WTC11 (cell line): ENCODE data around the gene SLC44A1. TPM values are rescaled to one million over a fixed set of nuclear protein-coding genes. Genes with fewer than 3 reads are reported as not detected.

Experiments
- ATAC-seq: fragments of 200-7000 bp; cut with Tn5 transposase; 2 replicates; pipeline ENCODE4 v1.10.0; 2021; ENCODE audit warnings: mild to moderate bottlenecking, moderate library complexity
- CTCF ChIA-PET: fragments of 300-600 bp; sonication (Branson Sonifier 250); formaldehyde crosslinking; loops from one replicate; lab custom pipeline; 2021; ENCODE audit warnings: antibody characterized with exemption; lab: Charles Lee
- POLR2A ChIA-PET: fragments of 350-600 bp; sonication (Branson Sonifier 250); formaldehyde crosslinking; loops from one replicate; lab custom pipeline; 2021; ENCODE audit warnings: antibody characterized with exemption; lab: Charles Lee
- DNase-seq: peaks from one replicate; pipeline ENCODE4 v3.0.0; 2021; ENCODE audit warnings: low spot score
- H3K27ac Mint-ChIP-seq: 2 replicates; pipeline ENCODE4 v1.8.0; 2021; ENCODE audit warnings: mixed read lengths
- H3K27me3 Mint-ChIP-seq: 2 replicates; pipeline ENCODE4 v1.8.0; 2021; ENCODE audit warnings: low read depth, mild to moderate bottlenecking, moderate library complexity, mixed read lengths
- H3K36me3 Mint-ChIP-seq: 2 replicates; pipeline ENCODE4 v1.8.0; 2021; ENCODE audit warnings: mixed read lengths
- H3K4me1 Mint-ChIP-seq: 2 replicates; pipeline ENCODE4 v1.8.0; 2022; ENCODE audit warnings: mixed read lengths
- H3K4me3 Mint-ChIP-seq: 2 replicates; pipeline ENCODE4 v1.8.0; 2021; ENCODE audit warnings: mild to moderate bottlenecking, moderate library complexity, mixed read lengths
- H3K9me3 Mint-ChIP-seq: 2 replicates; pipeline ENCODE4 v1.8.0; 2021; ENCODE audit warnings: mixed read lengths
- E2F5 ChIP-seq: sonication (generic); formaldehyde crosslinking; IDR thresholded peaks from 2 replicates; pipeline ENCODE4 v1.8.1; 2022; ENCODE audit warnings: mild to moderate bottlenecking, moderate library complexity, missing genetic modification reagents
- FOXK1 ChIP-seq: sonication (generic); formaldehyde crosslinking; IDR thresholded peaks from 2 replicates; pipeline ENCODE4 v1.8.0; 2022; ENCODE audit warnings: mild to moderate bottlenecking, moderate library complexity, missing genetic modification reagents
- KAT7 ChIP-seq: sonication (generic); formaldehyde crosslinking; IDR thresholded peaks from 2 replicates; pipeline ENCODE4 v1.8.1; 2023; ENCODE audit warnings: missing genetic modification reagents, mild to moderate bottlenecking, borderline replicate concordance
- MAX ChIP-seq: sonication (generic); formaldehyde crosslinking; IDR thresholded peaks from 2 replicates; pipeline ENCODE4 v1.8.0; 2022; ENCODE audit warnings: mild to moderate bottlenecking, missing genetic modification reagents
- NFE2L1 ChIP-seq: sonication (generic); formaldehyde crosslinking; IDR thresholded peaks from 2 replicates; pipeline ENCODE4 v1.8.1; 2023; ENCODE audit warnings: missing genetic modification reagents
- NR2C2 ChIP-seq: sonication (generic); formaldehyde crosslinking; IDR thresholded peaks from 2 replicates; pipeline ENCODE4 v1.8.0; 2022; ENCODE audit warnings: mild to moderate bottlenecking, missing genetic modification reagents
- PRDM15 ChIP-seq: sonication (generic); formaldehyde crosslinking; IDR thresholded peaks from 2 replicates; pipeline ENCODE4 v1.8.0; 2022; ENCODE audit warnings: missing genetic modification reagents
- RELA ChIP-seq: sonication (generic); formaldehyde crosslinking; IDR thresholded peaks from 2 replicates; pipeline ENCODE4 v1.8.1; 2022; ENCODE audit warnings: missing genetic modification reagents, mild to moderate bottlenecking, borderline replicate concordance
- ZMAT4 ChIP-seq: fragments of 250-450 bp; sonication (Bioruptor Pico); IDR thresholded peaks from 2 replicates; pipeline ENCODE4 v1.9.0; 2021; ENCODE audit warnings: mild to moderate bottlenecking
- ZNF138 ChIP-seq: sonication (generic); formaldehyde crosslinking; conservative IDR thresholded peaks from 2 replicates; pipeline ENCODE4 v1.8.1; 2022; ENCODE audit warnings: mild to moderate bottlenecking, moderate library complexity, missing genetic modification reagents
- ZSCAN18 ChIP-seq: fragments of 250-450 bp; sonication (Bioruptor Pico); IDR thresholded peaks from 2 replicates; pipeline ENCODE4 v2.1.2; 2022; ENCODE audit warnings: mild to moderate bottlenecking, moderate library complexity
- total RNA-seq: library from RNA; stranded (reverse); gene quantifications from 3 replicates; pipeline ENCODE4 v1.2.3, GENCODE V29; 2021
- TF ChIP-seq, protein P1 (sequence below): sonication (generic); formaldehyde crosslinking; IDR thresholded peaks from 2 replicates; pipeline ENCODE4 v1.8.1; 2023; ENCODE audit warnings: mild to moderate bottlenecking, missing genetic modification reagents
- TF ChIP-seq, protein P2 (sequence below): sonication (generic); formaldehyde crosslinking; IDR thresholded peaks from 2 replicates; pipeline ENCODE4 v1.8.1; 2023; ENCODE audit warnings: mild to moderate bottlenecking, missing genetic modification reagents, borderline replicate concordance
- TF ChIP-seq, protein P3 (sequence below): sonication (generic); formaldehyde crosslinking; conservative IDR thresholded peaks from 2 replicates; pipeline ENCODE4 v1.8.1; 2022; ENCODE audit warnings: mild to moderate bottlenecking, missing genetic modification reagents
- TF ChIP-seq, protein P4 (sequence below): sonication (generic); formaldehyde crosslinking; IDR thresholded peaks from 2 replicates; pipeline ENCODE4 v1.8.1; 2022; ENCODE audit warnings: missing genetic modification reagents, borderline replicate concordance

The SLC44A1 gene
- total RNA-seq, 1 experiment from 2014 or later = 48.9 TPM

- TF ChIP-seq, protein P1, sequence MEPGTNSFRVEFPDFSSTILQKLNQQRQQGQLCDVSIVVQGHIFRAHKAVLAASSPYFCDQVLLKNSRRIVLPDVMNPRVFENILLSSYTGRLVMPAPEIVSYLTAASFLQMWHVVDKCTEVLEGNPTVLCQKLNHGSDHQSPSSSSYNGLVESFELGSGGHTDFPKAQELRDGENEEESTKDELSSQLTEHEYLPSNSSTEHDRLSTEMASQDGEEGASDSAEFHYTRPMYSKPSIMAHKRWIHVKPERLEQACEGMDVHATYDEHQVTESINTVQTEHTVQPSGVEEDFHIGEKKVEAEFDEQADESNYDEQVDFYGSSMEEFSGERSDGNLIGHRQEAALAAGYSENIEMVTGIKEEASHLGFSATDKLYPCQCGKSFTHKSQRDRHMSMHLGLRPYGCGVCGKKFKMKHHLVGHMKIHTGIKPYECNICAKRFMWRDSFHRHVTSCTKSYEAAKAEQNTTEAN (CRISPR knock-in tag) = no peak
- TF ChIP-seq MAX = no peak
- no peak for TF ChIP-seq RELA
- no peak for TF ChIP-seq E2F5 (CRISPR knock-in tag)
- TF ChIP-seq, protein P2, sequence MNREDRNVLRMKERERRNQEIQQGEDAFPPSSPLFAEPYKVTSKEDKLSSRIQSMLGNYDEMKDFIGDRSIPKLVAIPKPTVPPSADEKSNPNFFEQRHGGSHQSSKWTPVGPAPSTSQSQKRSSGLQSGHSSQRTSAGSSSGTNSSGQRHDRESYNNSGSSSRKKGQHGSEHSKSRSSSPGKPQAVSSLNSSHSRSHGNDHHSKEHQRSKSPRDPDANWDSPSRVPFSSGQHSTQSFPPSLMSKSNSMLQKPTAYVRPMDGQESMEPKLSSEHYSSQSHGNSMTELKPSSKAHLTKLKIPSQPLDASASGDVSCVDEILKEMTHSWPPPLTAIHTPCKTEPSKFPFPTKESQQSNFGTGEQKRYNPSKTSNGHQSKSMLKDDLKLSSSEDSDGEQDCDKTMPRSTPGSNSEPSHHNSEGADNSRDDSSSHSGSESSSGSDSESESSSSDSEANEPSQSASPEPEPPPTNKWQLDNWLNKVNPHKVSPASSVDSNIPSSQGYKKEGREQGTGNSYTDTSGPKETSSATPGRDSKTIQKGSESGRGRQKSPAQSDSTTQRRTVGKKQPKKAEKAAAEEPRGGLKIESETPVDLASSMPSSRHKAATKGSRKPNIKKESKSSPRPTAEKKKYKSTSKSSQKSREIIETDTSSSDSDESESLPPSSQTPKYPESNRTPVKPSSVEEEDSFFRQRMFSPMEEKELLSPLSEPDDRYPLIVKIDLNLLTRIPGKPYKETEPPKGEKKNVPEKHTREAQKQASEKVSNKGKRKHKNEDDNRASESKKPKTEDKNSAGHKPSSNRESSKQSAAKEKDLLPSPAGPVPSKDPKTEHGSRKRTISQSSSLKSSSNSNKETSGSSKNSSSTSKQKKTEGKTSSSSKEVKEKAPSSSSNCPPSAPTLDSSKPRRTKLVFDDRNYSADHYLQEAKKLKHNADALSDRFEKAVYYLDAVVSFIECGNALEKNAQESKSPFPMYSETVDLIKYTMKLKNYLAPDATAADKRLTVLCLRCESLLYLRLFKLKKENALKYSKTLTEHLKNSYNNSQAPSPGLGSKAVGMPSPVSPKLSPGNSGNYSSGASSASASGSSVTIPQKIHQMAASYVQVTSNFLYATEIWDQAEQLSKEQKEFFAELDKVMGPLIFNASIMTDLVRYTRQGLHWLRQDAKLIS (CRISPR knock-in tag) = no peak
- no peak for TF ChIP-seq PRDM15 (CRISPR knock-in tag)
- TF ChIP-seq NR2C2 (CRISPR knock-in tag) = no peak
- no peak for TF ChIP-seq ZSCAN18 (CRISPR knock-in tag)
Measured at GRCh38 chr9:105195259-105195658, 49.2 kb upstream of the SLC44A1 start (continued).

DNA sequence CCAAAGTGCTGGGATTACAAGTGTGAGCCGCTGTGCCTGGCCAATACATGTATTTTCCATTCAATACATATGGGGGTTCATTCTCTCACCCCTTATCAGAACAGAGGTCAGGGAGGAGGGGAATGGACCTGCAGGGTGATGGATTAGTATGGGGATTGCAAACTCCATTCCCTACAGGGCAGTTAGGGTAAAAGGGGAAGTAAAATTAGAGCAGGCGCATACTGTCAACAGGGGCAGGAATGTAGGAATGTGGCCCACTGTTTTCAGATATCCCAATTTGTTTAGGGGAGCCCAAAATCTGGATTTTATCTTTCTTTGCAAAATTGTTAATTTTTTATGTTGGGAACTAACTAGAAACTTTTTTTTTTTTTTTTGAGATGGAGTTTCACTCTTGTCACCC is 46.4 kb upstream of the SLC44A1 start:
- no peak for DNase-seq
- ATAC-seq = peak; percentile 69
- H3K27ac Mint-ChIP-seq = no peak overlapping the region
- H3K4me3 Mint-ChIP-seq = no peak overlapping the region
- ChIA-PET CTCF (no interaction called here), POLR2A (interaction anchor here (0.7 to 1.0 kb wide), 2 partner anchors 47 to 99 kb away, joined by 5 read pairs; partner anchors contain the start of gene SLC44A1)
- H3K27me3 Mint-ChIP-seq = no peaks in the 10 kb centered on the region
- H3K4me1 Mint-ChIP-seq = peaks cover 3% of the 10 kb centered on the region; the same call in 1 of the 2 replicates
- TF ChIP-seq, protein P3, sequence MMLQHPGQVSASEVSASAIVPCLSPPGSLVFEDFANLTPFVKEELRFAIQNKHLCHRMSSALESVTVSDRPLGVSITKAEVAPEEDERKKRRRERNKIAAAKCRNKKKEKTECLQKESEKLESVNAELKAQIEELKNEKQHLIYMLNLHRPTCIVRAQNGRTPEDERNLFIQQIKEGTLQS (CRISPR knock-in tag) = no peak
- TF ChIP-seq KAT7 (CRISPR knock-in tag) (no peak), ZNF138 (CRISPR knock-in tag) (no peak), ZMAT4 (no peak), NFE2L1 (CRISPR knock-in tag) (no peak), FOXK1 (CRISPR knock-in tag) (no peak)
- TF ChIP-seq, protein P4, sequence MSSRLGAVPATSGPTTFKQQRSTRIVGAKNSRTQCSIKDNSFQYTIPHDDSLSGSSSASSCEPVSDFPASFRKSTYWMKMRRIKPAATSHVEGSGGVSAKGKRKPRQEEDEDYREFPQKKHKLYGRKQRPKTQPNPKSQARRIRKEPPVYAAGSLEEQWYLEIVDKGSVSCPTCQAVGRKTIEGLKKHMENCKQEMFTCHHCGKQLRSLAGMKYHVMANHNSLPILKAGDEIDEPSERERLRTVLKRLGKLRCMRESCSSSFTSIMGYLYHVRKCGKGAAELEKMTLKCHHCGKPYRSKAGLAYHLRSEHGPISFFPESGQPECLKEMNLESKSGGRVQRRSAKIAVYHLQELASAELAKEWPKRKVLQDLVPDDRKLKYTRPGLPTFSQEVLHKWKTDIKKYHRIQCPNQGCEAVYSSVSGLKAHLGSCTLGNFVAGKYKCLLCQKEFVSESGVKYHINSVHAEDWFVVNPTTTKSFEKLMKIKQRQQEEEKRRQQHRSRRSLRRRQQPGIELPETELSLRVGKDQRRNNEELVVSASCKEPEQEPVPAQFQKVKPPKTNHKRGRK = no peak
- TF ChIP-seq, protein P2 (CRISPR knock-in tag) = no peak
- no peaks in the 10 kb centered on the region for H3K36me3 Mint-ChIP-seq
- peaks cover 4% of the 10 kb centered on the region for H3K9me3 Mint-ChIP-seq
